Measurements from ENCODE around the gene TMEM115.

TMEM115 gene

GRCh38 chr3:50324351-50325112 lies 34.8 kb downstream of the TMEM115 start:
- DNase-seq (ENCODE audit: low spot score): no peak
- TF ChIP-seq CTCF (IDR thresholded peaks at IDR 0.05; ENCODE audit: poor library complexity, severe bottlenecking): peak; percentile 86
- Histone ChIP-seq H3K4me1 (ENCODE audit: insufficient read depth, poor library complexity, severe bottlenecking) (no peaks in the 10 kb centered on the region), H3K27ac (ENCODE audit: poor library complexity, severe bottlenecking) (no peak overlapping the region), H3K27me3 (ENCODE audit: insufficient read depth, poor library complexity, severe bottlenecking) (no peaks in the 10 kb centered on the region), H3K4me3 (ENCODE audit: severe bottlenecking) (no peak overlapping the region), H3K36me3 (ENCODE audit: low read depth) (peaks cover 30% of the 10 kb centered on the region), H3K9me3 (ENCODE audit: severe bottlenecking) (no peaks in the 10 kb centered on the region)
- peak; percentile 34 for ATAC-seq (ENCODE audit: low read depth)

GRCh38 chr3:50323614-50324199 lies 35.6 kb downstream of the TMEM115 start:
- no peak for DNase-seq (ENCODE audit: low spot score)
- H3K9me3 ChIP-seq (ENCODE audit: severe bottlenecking): no peaks in the 10 kb centered on the region
- no peak for ATAC-seq (ENCODE audit: low read depth)
- peaks cover 34% of the 10 kb centered on the region for H3K36me3 ChIP-seq (ENCODE audit: low read depth)
- H3K27me3 ChIP-seq (ENCODE audit: insufficient read depth, poor library complexity, severe bottlenecking): no peaks in the 10 kb centered on the region
- no peak for TF ChIP-seq CTCF (IDR thresholded peaks at IDR 0.05; ENCODE audit: poor library complexity, severe bottlenecking)
- no peaks in the 10 kb centered on the region for H3K4me1 ChIP-seq (ENCODE audit: insufficient read depth, poor library complexity, severe bottlenecking)
- peak overlapping the region; percentile 6 for H3K27ac ChIP-seq (ENCODE audit: poor library complexity, severe bottlenecking)
- H3K4me3 ChIP-seq (ENCODE audit: severe bottlenecking): no peak overlapping the region

- H3K27ac ChIP-seq (ENCODE audit: poor library complexity, severe bottlenecking): peak overlapping the region; percentile 6
- H3K4me1 ChIP-seq (ENCODE audit: insufficient read depth, poor library complexity, severe bottlenecking): no peaks in the 10 kb centered on the region
- no peak for ATAC-seq (ENCODE audit: low read depth)
- DNase-seq (ENCODE audit: low spot score): no peak
- H3K36me3 ChIP-seq (ENCODE audit: low read depth): peaks cover 39% of the 10 kb centered on the region
- H3K9me3 ChIP-seq (ENCODE audit: severe bottlenecking): no peaks in the 10 kb centered on the region
- TF ChIP-seq CTCF (IDR thresholded peaks at IDR 0.05; ENCODE audit: poor library complexity, severe bottlenecking): no peak
- no peaks in the 10 kb centered on the region for H3K27me3 ChIP-seq (ENCODE audit: insufficient read depth, poor library complexity, severe bottlenecking)
- no peak overlapping the region for H3K4me3 ChIP-seq (ENCODE audit: severe bottlenecking)
Observed at GRCh38 chr3:50323092-50323600, 36.2 kb downstream of the TMEM115 start.

GRCh38 chr3:50322386-50323091 lies 36.8 kb downstream of the TMEM115 start, which contains the start of gene HYAL2:
Gene HYAL2, minus strand, starts transcription at chr3:50322745. Its CDS starts 2,256 bp downstream, at chr3:50320489.
- Histone ChIP-seq H3K36me3 (ENCODE audit: low read depth) (peaks cover 45% of the 10 kb centered on the region), H3K27me3 (ENCODE audit: insufficient read depth, poor library complexity, severe bottlenecking) (no peaks in the 10 kb centered on the region), H3K9me3 (ENCODE audit: severe bottlenecking) (no peaks in the 10 kb centered on the region), H3K27ac (ENCODE audit: poor library complexity, severe bottlenecking) (peak within 1 kb of the TSS; percentile 59), H3K4me1 (ENCODE audit: insufficient read depth, poor library complexity, severe bottlenecking) (peaks cover 5% of the 10 kb centered on the region), H3K4me3 (ENCODE audit: severe bottlenecking) (peak within 1 kb of the TSS; percentile 83)
- ATAC-seq (ENCODE audit: low read depth): no peak
- no peak for TF ChIP-seq CTCF (IDR thresholded peaks at IDR 0.05; ENCODE audit: poor library complexity, severe bottlenecking)
- peak; percentile 52 for DNase-seq (ENCODE audit: low spot score)
